Endometrial microvascular endothelial cells (primary cell): ENCODE data around the gene CLDN1. TPM values are rescaled to one million over a fixed set of nuclear protein-coding genes. Genes with fewer than 3 reads are reported as not detected.

Experiments
- in situ Hi-C: cut with HindIII; loops from 2 replicates; pipeline ENCODE4 v1.10.0; 2017; ENCODE audit warnings: low sequenced_read_pairs, low pct_unique_long_range_greater_than_20kb; ENCODE audit errors: inconsistent ontology term
- total RNA-seq: library from RNA; depleted of rRNA; stranded (reverse); fragments of >200 nt; gene quantifications from one replicate; pipeline ENCODE4 v1.2.3, GENCODE V29; 2015; ENCODE audit errors: inconsistent ontology term

Gene CLDN1
- total RNA-seq, 1 donor from 2014 or later: 48.3 TPM

- in situ Hi-C loops: no loop called here
Measured at GRCh38 chr3:190261015-190261414, 61.2 kb downstream of the CLDN1 start.

- in situ Hi-C loops: no loop called here
Measured at GRCh38 chr3:190260301-190260700, 61.9 kb downstream of the CLDN1 start.

- in situ Hi-C loops: no loop called here
Measured at GRCh38 chr3:190258634-190259033, 63.6 kb downstream of the CLDN1 start.

Other genes starting within 250 kb of the CLDN1 start
- 24.2 TPM for gene P3H2, start 201.5 kb downstream of the CLDN1 start, total RNA-seq
- not detected for gene CLDN16, start 65.7 kb upstream of the CLDN1 start, total RNA-seq
- not detected for gene TMEM207, start 127.5 kb upstream of the CLDN1 start, total RNA-seq
- gene IL1RAP, start 191.6 kb upstream of the CLDN1 start, total RNA-seq: 13.6 TPM